Right kidney (tissue), 1 donor: ENCODE results near the gene FAM124B.
"Not testable (repeated sequence)": the region's sequence is repeated elsewhere in the genome, so short reads cannot be mapped to it uniquely, and the experiment has no call there.

Experiments used
- DNase-seq: peaks from one replicate; pipeline ENCODE4 v3.0.0-alpha.2; 2016

Gene FAM124B

DNA sequence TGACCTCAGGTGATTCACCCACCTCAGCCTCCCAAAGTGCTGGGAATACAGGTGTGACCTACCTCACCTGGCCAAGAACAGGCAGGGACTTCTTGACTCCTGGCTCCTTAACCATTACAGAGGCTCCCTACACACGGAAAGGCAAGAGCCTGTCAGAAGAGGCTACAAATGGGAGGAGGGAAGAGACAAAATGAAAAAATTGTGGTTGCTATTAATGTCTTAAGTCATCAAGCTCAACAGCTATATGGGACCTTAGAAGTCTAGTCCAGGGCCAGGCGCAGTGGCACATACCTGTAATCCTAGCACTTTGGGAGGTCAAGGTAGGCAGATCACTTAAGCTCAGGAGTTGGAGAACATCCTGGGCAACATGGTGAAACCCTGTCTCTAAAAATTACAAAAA is 11.5 kb upstream of the FAM124B start:
- DNase-seq = no peak

DNA sequence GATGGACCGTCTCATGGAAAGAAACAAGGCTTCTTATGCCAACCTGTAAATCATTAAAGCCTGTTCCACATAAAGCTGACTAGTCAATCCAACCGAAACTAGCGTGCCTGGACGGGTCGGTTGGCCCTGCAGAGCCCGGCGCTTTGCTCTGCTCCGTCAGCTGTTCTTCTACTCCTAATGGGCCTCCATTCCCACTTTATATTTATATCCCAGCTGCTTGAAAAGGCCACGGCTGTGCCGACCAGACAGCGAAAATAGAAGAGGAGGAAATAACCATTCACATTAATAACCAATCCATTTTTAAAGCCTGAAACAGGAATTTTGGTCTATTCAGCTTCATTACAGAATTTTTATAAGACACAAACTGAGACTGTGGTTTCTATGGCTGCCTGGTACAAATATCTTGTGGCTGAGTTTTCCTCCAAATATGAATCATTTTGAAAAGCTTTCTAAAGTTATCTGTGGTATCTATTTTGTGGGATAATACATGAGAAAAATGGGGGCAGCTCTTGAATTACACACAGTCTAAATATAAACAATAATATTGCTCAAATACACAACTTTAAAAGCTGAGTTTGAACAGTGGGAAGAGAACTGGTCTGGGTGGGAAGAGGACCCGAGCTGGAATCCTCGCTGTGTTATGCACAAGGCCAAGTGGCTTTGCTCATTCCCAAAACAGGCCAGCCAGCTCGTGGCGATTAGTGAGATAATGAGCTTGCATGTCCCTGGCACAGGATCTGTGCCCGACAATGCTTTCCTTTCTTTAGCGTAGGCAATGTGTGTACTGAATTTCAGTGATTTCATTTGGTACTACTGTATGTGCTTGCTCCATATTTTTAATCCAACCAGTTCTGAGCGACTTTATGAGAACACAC is 10.5 kb upstream of the FAM124B start:
- DNase-seq = peak; percentile 20

GRCh38 chr2:224410946-224411561 is 9.1 kb upstream of the FAM124B start:
- DNase-seq = no peak

DNA sequence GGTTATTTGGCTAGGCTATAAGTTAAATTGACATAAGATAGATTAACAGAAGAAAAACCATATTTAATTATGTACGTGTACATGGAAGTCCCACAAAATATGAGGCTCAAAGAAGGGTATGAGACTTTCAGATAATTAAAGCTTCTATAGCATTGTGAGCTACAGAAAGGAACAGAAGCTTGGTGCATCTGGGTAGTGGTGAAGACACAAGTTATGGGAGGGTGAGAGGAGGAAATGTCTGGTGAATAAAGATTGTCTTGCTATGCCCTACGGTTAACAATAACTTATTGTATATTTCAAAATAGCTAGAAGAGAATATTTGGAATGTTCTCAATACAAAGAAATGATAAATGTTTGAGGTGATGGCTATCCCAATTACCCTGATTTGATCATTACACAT is 6.8 kb upstream of the FAM124B start:
- no peak for DNase-seq

GRCh38 chr2:224407241-224407701 is 5.4 kb upstream of the FAM124B start:
- DNase-seq = no peak

GRCh38 chr2:224405841-224406370 is 4.0 kb upstream of the FAM124B start:
- no peak for DNase-seq

- DNase-seq = no peak
Observed at GRCh38 chr2:224405412-224405811, 3.5 kb upstream of the FAM124B start.

DNA sequence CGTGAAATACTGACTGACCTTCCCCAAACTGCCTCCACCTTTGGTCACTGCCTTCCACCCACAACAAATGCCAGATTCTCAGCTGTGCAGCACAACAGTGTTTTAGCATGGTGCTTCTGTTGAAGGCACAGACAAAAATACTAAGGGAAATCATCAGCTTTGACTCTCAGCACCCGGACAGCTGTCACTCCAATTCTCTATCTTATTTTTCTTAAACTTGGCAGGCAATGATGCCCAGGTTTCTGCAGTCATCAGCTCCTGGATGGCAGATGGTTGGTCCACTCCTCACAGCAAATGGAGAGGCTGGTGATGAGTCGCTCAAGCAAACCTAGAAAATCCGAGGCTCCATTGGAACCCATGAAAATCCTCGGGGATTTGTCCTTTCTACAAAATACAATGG is 2.9 kb upstream of the FAM124B start:
- DNase-seq = no peak

GRCh38 chr2:224403657-224404056 is 1.8 kb upstream of the FAM124B start:
- DNase-seq = no peak

GRCh38 chr2:224400886-224401632 is 848 bp downstream of the FAM124B start:
- DNase-seq = no peak

DNA sequence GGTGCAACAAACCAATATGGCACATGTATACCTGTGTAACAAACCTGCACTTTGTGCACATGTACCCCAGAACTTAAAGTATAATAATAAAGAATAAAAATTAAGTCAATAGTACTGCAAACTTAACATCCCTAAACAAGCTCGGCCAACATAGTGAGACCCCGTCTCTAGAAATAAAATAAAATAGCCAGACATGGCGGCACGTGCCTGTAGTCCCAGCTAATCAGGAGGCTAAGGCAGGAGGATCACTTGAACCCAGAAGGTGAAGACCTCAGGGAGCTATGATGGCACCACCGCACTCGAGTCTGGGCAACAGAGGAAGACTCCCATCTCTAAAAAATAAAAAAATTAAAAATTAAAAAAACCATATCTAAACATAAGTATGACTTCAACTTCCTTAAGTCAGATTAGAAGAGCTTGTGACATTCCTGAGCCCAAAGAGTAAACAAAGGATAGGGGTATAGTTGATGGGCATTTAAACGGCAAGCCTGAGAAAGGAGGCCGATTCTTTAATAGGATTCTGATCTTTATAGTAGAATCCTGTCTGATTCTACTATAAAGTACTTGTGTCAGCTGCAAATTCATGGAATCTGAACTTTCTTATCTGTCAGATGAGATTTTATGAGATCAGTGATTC is 1.6 kb downstream of the FAM124B start:
- DNase-seq = no peak

DNA sequence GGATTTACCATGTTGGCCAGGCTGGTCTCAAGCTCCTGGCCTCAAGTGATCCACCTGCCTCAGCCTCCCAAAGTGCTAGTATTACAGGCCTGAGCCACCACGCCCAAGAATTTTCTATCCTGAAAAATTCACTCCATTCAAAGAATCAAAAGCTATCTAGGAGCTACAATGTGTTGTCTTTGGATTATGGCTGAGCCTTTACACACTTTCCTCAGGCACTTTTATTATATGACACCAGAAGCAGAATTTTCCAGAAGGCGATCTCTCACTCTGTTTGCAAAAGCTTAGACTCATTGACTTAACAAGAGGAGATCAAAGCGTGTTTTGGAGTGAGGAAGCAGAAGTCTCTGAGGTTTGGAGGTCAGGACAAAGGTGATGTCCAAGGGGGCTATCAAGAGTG is 3.6 kb downstream of the FAM124B start:
- no peak for DNase-seq

DNA sequence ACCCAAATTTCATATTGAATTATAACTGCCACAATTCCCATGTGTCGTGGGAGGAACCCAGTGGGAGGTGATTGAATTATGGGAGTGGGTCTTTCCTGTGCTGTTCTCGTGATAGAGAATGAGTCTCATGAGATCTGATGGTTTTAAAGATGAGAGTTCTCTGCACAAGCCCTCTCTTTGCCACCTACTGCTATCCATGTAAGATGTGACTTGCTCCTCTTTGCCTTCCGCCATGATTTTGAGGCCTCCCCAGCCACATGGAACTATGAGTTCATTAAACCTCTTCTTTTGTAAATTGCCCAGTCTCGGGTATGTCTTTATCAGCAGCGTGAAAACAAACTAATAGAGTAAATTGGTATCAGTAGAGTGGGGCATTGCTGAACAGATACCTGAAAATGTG is 4.8 kb downstream of the FAM124B start:
- DNase-seq = not testable (repeated sequence)

DNA sequence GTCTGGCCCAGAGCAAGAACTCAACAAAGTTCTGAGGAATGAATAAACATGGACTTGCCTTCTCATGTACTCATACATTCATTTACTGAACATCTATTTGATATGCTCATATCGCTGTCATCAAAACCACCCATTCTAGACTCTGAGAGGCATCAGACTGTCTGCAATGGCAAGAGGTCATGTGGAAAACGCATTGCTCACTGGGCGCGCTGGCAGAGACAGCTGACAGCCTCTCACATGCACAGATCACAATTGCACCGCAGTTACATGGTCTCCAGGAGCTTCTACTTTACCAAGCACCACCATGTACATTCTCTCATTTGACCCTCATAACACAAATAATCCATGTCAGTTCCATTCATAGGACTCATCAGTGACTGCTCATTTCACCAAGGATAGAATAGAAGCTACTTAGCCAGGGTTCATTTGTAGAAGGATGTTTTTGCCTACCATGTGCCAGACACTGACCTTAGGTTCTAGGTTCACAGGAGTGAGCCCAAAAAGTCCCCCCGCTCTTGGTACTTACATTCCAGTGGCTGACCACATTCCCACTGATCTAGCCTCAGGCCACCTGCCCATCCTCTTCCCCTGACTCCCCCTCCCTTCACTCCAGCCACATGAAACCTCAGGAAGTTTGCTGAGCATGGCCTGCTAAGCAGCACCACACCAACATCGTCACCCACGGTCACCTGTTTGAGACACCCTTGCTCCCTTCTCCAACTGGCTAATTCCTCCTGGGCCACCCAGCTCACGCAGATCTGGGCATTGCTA is 6.1 kb downstream of the FAM124B start:
- DNase-seq = no peak

- no peak for DNase-seq
Observed at GRCh38 chr2:224393157-224393872, 8.6 kb downstream of the FAM124B start.

- no peak for DNase-seq
Observed at GRCh38 chr2:224392545-224392944, 9.4 kb downstream of the FAM124B start.

DNA sequence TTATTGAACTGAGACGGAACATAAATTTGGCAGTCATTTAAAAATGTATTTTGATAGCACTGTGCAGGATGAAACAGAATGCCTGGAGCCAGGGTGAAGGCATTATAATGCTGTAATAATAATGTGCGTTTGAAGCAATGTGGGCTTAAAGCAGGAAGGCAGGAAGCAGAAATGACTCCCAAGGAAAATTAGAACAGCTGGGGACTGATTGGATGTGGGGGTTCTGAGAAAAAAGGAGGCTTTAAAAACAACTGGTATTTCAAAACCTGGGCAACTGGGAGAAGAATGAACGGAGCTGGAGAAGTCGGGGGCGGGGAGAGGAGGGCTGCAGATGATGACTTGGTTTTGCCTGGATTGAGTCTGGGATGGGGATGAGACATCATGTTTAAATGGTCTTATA is 12.6 kb downstream of the FAM124B start:
- DNase-seq = no peak

DNA sequence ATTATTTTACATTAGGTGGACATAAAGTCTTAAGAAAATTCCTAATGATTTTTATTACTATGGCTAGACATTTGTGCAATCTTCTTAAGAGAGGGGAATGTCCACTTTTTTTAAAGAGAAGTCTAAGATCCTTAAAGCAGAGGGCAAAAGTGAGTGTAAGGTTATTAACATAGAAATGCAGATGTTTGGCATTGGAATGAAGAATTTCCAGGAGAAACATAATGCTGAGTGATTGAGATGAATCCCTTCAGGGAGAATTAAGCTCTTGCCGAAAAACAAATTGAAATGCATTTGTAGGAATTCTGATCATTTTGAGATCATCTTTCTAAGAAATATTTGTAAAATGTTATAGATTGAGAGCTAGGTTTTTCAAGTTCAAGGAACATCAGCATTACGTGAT is 15.0 kb downstream of the FAM124B start:
- DNase-seq = no peak

DNA sequence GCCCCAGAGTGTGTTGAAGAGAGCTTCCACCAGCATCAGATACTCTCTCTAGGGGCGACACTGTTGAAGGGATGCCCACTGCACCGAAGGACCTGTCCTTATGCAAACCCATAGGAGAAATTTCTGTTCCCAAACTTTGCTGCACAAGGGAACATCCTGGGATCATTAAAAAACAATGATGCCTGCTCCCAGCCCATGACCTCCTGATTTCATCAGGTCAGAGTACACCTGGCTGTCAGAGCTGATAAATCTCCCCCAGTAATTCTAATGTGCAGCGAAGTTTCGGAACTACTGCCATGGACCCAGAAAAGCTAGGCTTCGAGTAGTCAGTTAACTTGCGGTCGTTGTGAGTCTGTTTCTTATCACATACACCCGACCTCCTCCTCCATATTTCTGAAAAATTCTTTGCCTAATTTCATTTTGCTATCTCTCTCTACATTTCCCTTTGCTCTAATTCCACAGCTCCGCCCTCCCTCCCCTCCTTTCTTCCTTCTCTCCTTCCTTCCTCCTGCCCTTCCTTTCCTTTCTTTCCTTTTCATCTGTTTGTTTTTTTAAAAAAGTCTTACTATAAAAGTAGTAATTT is 18.8 kb downstream of the FAM124B start:
- no peak for DNase-seq

- not testable (repeated sequence) for DNase-seq
Observed at GRCh38 chr2:224382280-224382647, 19.6 kb downstream of the FAM124B start.
